ENCODE measurements around the gene HSD17B14. TPM values are rescaled to one million over a fixed set of nuclear protein-coding genes. Genes with fewer than 3 reads are reported as not detected.

Gene HSD17B14
- total RNA-seq, 1 experiment from 2014 or later, result 11.2 TPM

GRCh38 chr19:48858984-48859710 lies 22.9 kb upstream of the HSD17B14 start:
- Histone ChIP-seq H3K79me1 (ENCODE audit: insufficient read depth, low read depth, low read length, poor library complexity, severe bottlenecking) (no peaks in the 10 kb centered on the region), H2AK5ac (ENCODE audit: insufficient read length, low read length) (no peak overlapping the region), H4K20me1 (ENCODE audit: control insufficient read depth, insufficient read depth, insufficient read length) (no peaks in the 10 kb centered on the region), H3K23ac (ENCODE audit: insufficient read length, low read depth, low read length) (no peak overlapping the region), H3K4me1 (ENCODE audit: insufficient read depth, low read length) (no peaks in the 10 kb centered on the region; the same call in 1 of the 2 replicates), H3K18ac (ENCODE audit: insufficient read length, low read depth, low read length) (no peak overlapping the region), H3T11ph (ENCODE audit: low read length) (no peak overlapping the region), H2BK20ac (ENCODE audit: low read depth, low read length, poor library complexity, severe bottlenecking) (no peak overlapping the region), H2BK12ac (ENCODE audit: insufficient read length, low read depth, low read length) (no peak overlapping the region), H2AFZ (ENCODE audit: low read length) (no peak overlapping the region), H3K27me3 (ENCODE audit: insufficient read depth, low read length) (no peaks in the 10 kb centered on the region), H4K5ac (ENCODE audit: insufficient read length, low read depth, low read length) (no peak overlapping the region), H3K4ac (ENCODE audit: low read depth, low read length) (no peak overlapping the region), H3K9ac (ENCODE audit: extremely low read depth, insufficient read length, low read length) (no peak overlapping the region), H3K79me2 (ENCODE audit: insufficient read depth, low read length) (no peaks in the 10 kb centered on the region), H2BK5ac (ENCODE audit: insufficient read length, low read length) (no peak overlapping the region), H4K91ac (ENCODE audit: insufficient read length, low read depth, low read length) (no peak overlapping the region), H3K9me3 (ENCODE audit: control insufficient read depth, low read depth, low read length) (no peaks in the 10 kb centered on the region), H2BK15ac (ENCODE audit: low read depth, low read length) (no peak overlapping the region), H3K23me2 (ENCODE audit: insufficient read length, low read depth, low read length, poor library complexity, severe bottlenecking) (no peaks in the 10 kb centered on the region), H4K8ac (replicated peaks; ENCODE audit: insufficient read length, low read depth, low read length) (no peak overlapping the region), H3K4me2 (ENCODE audit: insufficient read depth, insufficient read length, low read length) (no peak overlapping the region), H2BK120ac (ENCODE audit: low read depth, low read length, poor library complexity, severe bottlenecking) (no peak overlapping the region), H3K14ac (ENCODE audit: insufficient read depth, low read length) (no peak overlapping the region), H3K56ac (ENCODE audit: insufficient read length, low read depth, low read length) (no peak overlapping the region), H3K27ac (ENCODE audit: insufficient read length, low read depth, low read length) (no peak overlapping the region)
- peaks cover 0 to 35% (median 3%) of the 10 kb centered on the region in 3 experiments; a peak in 5 of 7 replicates for H3K36me3 Mint-ChIP-seq (ENCODE audit: insufficient read depth in 1 of 3, low read depth in 3 of 3)
- H3K27ac Mint-ChIP-seq, result peak overlapping the region in 2 of 3 experiments; percentile 46 to 77; a peak in 2 of 7 replicates
- no peak for TF ChIP-seq CTCF (conservative IDR thresholded peaks at IDR 0.05)
- no CpG with 5 or more reads among the region's 34 CpGs for WGBS (ENCODE audit: extremely low coverage, insufficient read length, low lambda C conversion rate)
- H3K9me3 Mint-ChIP-seq, result no peaks in the 10 kb centered on the region
- H3K27me3 Mint-ChIP-seq (ENCODE audit: low read depth), result no peaks in the 10 kb centered on the region
- H3K4me1 Mint-ChIP-seq, result peaks cover 3 to 10% of the 10 kb centered on the region in 2 experiments
- peak overlapping the region in 1 of 2 experiments; percentile 35; a peak in 2 of 5 replicates for H3K4me3 Mint-ChIP-seq
- peak; percentile 77 for DNase-seq

Data from H9 (cell line).